SK-N-SH treated with all-trans-retinoic acid at 6 μM for 48 hours (cell line): ENCODE measurements around the gene PCBP3.

ENCODE experiments used
- ARNTL ChIP-seq: fragments of 450-650 bp; formaldehyde crosslinking; IDR thresholded peaks from 2 replicates; pipeline ENCODE4 v1.5.0; 2020; ENCODE audit warnings: low read depth, mild to moderate bottlenecking, moderate library complexity, borderline replicate concordance
- CSDC2 ChIP-seq: fragments of 250-450 bp; sonication (Bioruptor Pico); IDR thresholded peaks from 2 replicates; pipeline ENCODE4 v1.5.0; 2020; ENCODE audit warnings: mild to moderate bottlenecking, moderate library complexity
- ISL1 ChIP-seq: fragments of 250-450 bp; sonication (Bioruptor Pico); IDR thresholded peaks from 2 replicates; pipeline ENCODE4 v2.1.2; 2022; ENCODE audit warnings: mild to moderate bottlenecking, moderate library complexity
- ZNF70 ChIP-seq: fragments of 450-650 bp; formaldehyde crosslinking; IDR thresholded peaks from 2 replicates; pipeline ENCODE4 v1.5.0; 2020; ENCODE audit warnings: mild to moderate bottlenecking, moderate library complexity
- ZNF8 ChIP-seq: fragments of 450-650 bp; formaldehyde crosslinking; IDR thresholded peaks from 2 replicates; pipeline ENCODE4 v1.5.0; 2020; ENCODE audit warnings: mild to moderate bottlenecking, moderate library complexity
- TF ChIP-seq, protein P1 (sequence below): fragments of 250-450 bp; sonication (Bioruptor Pico); IDR thresholded peaks from 2 replicates; pipeline ENCODE4 v1.5.1; 2020; ENCODE audit warnings: low read depth, mild to moderate bottlenecking, moderate library complexity
- TF ChIP-seq, protein P2 (sequence below): fragments of 250-450 bp; sonication (Bioruptor Pico); IDR thresholded peaks from 2 replicates; pipeline ENCODE4 v1.8.0; 2020; ENCODE audit warnings: mild to moderate bottlenecking, moderate library complexity, borderline replicate concordance

DNA sequence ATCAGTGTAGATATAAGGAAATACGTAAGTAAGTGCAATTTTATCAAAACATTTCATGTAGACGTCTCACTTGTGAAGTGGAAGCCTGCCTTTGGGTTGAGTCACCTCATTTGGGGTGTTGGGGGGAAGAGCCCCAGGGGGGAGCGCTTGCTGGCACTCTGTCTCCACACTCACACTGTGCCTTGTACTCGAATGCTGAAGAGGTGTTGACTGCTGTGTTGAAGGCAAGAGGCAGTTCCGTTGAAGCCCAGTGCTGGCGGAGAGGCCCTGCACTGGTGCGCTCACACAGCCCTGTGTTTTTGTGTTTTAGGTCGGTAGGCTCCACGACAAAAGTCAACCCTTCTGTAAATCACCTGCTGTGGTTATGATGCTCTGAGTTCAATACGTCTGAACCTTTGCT is 206.1 kb downstream of the PCBP3 start:
- TF ChIP-seq CSDC2 (CRISPR knock-in tag) (no peak), ARNTL (CRISPR knock-in tag) (no peak), ZNF8 (no peak), ISL1 (CRISPR knock-in tag) (no peak), ZNF70 (no peak)
- TF ChIP-seq, protein P1, sequence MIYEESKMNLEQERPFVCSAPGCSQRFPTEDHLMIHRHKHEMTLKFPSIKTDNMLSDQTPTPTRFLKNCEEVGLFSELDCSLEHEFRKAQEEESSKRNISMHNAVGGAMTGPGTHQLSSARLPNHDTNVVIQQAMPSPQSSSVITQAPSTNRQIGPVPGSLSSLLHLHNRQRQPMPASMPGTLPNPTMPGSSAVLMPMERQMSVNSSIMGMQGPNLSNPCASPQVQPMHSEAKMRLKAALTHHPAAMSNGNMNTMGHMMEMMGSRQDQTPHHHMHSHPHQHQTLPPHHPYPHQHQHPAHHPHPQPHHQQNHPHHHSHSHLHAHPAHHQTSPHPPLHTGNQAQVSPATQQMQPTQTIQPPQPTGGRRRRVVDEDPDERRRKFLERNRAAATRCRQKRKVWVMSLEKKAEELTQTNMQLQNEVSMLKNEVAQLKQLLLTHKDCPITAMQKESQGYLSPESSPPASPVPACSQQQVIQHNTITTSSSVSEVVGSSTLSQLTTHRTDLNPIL (CRISPR knock-in tag) = no peak
- TF ChIP-seq, protein P2, sequence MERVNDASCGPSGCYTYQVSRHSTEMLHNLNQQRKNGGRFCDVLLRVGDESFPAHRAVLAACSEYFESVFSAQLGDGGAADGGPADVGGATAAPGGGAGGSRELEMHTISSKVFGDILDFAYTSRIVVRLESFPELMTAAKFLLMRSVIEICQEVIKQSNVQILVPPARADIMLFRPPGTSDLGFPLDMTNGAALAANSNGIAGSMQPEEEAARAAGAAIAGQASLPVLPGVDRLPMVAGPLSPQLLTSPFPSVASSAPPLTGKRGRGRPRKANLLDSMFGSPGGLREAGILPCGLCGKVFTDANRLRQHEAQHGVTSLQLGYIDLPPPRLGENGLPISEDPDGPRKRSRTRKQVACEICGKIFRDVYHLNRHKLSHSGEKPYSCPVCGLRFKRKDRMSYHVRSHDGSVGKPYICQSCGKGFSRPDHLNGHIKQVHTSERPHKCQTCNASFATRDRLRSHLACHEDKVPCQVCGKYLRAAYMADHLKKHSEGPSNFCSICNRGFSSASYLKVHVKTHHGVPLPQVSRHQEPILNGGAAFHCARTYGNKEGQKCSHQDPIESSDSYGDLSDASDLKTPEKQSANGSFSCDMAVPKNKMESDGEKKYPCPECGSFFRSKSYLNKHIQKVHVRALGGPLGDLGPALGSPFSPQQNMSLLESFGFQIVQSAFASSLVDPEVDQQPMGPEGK (CRISPR knock-in tag) = no peak
